ENCODE results near the gene RBM15B. TPM values are rescaled to one million over a fixed set of nuclear protein-coding genes. Genes with fewer than 3 reads are reported as not detected.
A peak's percentile ranks its signal among the peaks of the same experiment; 100 is the strongest.

RBM15B gene, protein sequence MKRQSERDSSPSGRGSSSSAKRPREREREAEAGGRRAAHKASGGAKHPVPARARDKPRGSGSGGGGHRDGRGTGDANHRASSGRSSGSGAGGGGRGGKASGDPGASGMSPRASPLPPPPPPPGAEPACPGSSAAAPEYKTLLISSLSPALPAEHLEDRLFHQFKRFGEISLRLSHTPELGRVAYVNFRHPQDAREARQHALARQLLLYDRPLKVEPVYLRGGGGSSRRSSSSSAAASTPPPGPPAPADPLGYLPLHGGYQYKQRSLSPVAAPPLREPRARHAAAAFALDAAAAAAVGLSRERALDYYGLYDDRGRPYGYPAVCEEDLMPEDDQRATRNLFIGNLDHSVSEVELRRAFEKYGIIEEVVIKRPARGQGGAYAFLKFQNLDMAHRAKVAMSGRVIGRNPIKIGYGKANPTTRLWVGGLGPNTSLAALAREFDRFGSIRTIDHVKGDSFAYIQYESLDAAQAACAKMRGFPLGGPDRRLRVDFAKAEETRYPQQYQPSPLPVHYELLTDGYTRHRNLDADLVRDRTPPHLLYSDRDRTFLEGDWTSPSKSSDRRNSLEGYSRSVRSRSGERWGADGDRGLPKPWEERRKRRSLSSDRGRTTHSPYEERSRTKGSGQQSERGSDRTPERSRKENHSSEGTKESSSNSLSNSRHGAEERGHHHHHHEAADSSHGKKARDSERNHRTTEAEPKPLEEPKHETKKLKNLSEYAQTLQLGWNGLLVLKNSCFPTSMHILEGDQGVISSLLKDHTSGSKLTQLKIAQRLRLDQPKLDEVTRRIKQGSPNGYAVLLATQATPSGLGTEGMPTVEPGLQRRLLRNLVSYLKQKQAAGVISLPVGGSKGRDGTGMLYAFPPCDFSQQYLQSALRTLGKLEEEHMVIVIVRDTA
- 10 to 100 TPM; 25.1 to 39.0 (median 27.8) TPM for total RNA-seq

DNA sequence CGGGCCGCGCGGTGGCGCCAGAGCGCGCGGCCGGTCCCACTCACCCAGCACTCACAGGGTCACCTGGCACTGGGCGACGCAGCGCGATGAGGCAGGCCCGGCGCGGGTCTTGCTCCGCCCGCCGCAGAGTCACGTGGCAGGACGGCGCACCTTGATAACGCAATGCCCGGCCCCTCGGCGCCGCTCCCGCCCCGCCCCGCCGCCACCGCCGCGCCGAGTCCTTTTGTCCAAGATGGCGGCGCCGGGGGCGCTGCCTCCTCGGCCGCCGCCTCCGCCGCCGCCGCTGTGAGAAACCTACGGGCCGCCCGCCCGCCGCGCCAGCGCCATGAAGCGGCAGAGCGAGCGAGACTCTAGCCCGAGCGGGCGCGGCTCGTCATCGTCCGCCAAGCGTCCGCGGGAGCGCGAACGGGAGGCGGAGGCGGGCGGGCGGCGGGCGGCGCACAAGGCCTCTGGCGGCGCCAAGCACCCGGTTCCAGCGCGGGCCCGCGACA lies at the start of gene RBM15B:
RBM15B (plus strand) TSS at position 211 of the 491 bp plus-strand sequence; CDS start at position 326, 115 bp downstream.
- peak; percentile 76 for DNase-seq (ENCODE audit: low spot score)
- TF ChIP-seq, protein P1, sequence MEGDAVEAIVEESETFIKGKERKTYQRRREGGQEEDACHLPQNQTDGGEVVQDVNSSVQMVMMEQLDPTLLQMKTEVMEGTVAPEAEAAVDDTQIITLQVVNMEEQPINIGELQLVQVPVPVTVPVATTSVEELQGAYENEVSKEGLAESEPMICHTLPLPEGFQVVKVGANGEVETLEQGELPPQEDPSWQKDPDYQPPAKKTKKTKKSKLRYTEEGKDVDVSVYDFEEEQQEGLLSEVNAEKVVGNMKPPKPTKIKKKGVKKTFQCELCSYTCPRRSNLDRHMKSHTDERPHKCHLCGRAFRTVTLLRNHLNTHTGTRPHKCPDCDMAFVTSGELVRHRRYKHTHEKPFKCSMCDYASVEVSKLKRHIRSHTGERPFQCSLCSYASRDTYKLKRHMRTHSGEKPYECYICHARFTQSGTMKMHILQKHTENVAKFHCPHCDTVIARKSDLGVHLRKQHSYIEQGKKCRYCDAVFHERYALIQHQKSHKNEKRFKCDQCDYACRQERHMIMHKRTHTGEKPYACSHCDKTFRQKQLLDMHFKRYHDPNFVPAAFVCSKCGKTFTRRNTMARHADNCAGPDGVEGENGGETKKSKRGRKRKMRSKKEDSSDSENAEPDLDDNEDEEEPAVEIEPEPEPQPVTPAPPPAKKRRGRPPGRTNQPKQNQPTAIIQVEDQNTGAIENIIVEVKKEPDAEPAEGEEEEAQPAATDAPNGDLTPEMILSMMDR (IDR thresholded peaks at IDR 0.05): peak in 1 of 3 donors; percentile 63
- peak; percentile 95 for ATAC-seq (ENCODE audit: low FRiP score)

DNA sequence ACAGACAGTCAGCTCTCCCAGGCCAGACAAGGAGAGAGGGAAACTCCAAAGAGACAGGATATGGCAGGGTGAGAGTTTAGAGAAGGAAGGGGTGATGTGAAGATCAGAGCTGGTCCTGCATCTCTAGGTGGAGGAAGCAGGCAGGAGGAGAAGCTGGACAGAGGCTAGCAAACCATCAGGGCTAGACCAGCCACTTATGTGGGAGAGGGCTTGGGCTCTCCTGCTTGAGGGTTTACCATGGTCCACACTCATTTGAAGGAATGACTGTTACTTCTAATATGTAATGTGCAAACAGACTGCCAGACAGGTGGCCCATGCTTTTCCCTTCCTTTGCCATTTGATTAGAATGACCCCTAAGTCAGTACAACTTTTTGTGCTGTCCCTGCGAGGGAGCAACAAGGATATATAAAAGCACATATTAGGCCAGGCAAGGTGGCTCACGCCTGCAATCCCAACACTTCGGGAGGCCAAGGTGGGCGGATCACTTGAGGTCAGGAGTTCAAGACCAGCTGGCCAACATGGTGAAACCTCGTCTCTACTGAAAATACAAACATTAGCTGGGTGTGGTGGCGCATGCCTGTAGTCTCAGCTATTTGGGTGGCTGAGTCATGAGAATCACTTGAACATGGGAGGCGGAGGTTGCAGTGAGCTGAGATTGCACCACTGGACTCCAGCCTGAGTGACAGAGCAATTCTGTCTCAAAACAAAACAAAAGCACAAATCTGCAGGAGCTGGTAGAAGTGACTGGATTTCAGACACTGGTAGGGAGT lies 47.0 kb upstream of the RBM15B start:
- TF ChIP-seq, protein P1 (IDR thresholded peaks at IDR 0.05): no peak
- no peak for DNase-seq (ENCODE audit: low spot score)
- ATAC-seq (ENCODE audit: low FRiP score): no peak

DNA sequence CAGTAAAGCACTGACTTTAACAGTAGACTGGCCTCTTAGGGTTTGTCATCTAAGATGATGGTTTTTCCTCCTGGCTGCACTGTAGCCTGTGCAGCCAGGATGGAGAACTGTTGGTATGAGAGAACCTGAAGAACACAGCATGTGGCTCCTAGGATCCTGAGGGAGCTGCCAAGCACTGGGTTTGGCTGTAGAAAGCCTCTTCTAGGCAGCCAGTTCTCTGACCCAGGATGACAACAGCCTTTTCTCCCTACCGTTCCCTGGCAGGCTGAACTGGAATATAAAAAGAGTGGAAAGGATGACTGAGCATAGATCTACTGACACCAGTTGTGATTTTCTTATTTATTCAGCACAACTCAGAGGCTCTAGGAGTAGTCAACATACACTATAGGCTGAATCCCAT lies 40.3 kb upstream of the RBM15B start:
- DNase-seq (ENCODE audit: low spot score) (no peak), ATAC-seq (ENCODE audit: low FRiP score) (no peak)
- TF ChIP-seq, protein P1 (IDR thresholded peaks at IDR 0.05): no peak

DNA sequence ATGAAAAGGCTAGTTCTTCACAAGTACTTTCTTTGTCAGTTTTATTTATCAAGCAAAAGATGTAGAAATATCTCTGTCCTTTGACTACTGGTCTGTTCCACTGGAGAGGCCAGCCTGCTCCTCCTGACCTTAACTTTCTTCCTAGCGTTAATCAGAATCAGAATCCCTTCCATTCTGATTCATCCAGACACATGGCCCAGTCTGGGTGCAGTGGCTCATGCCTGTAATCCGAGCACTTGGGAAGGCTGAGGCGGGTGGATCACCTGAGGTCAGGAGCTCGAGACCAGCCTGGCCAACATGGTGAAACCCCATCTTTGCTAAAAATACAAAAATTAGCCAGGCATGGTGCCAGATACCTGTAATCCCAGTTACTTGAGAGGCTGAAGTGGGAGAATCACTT lies 38.0 kb upstream of the RBM15B start:
- TF ChIP-seq, protein P1 (IDR thresholded peaks at IDR 0.05): no peak
- ATAC-seq (ENCODE audit: low FRiP score) (no peak), DNase-seq (ENCODE audit: low spot score) (no peak)

DNA sequence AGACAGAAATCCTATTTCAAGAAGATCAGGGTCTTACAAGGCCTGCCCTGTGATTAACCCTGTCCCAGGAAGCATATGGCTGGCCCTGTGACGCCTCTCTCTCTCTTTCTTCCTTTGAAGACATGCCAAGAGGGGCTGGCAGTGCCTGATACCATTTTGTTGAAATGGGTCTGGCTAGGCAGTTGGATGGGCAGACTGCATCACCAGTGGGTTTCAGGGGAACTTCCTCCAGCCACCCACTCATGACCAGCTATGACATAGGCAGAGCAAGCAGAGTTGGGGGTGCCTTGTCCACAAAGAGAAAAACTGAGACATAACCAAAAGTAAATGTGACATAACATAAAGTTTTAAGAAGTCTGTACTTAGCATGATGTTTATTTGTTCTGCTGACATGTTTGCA lies 37.4 kb upstream of the RBM15B start:
- TF ChIP-seq, protein P1 (IDR thresholded peaks at IDR 0.05): no peak
- DNase-seq (ENCODE audit: low spot score) (no peak), ATAC-seq (ENCODE audit: low FRiP score) (no peak)

DNA sequence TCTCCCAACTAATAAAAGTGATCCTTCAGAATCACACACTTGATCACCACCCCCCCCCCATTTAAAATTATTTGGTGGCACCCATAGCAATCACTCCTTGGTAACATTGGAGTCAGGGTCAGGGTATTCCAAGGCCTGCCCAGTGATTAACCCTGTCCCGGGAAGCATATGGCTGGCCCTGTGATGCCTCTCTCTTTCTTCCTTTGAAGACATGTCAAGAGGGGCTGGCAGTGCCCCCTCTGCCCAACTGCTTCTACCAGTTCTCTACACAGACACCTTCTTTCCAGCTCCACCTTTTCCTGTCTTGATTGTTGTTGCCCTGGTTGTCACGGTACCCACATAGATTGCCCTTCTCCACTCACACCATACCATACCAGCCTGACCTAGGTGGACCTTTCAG lies 36.9 kb upstream of the RBM15B start:
- DNase-seq (ENCODE audit: low spot score): no peak
- TF ChIP-seq, protein P1 (IDR thresholded peaks at IDR 0.05): no peak
- no peak for ATAC-seq (ENCODE audit: low FRiP score)

All from omental fat pad (tissue), 4 donors.